H9 (cell line): Measurements from ENCODE around the gene ZDHHC11. TPM values are rescaled to one million over a fixed set of nuclear protein-coding genes. Genes with fewer than 3 reads are reported as not detected.

Experiments used
- DNase-seq: peaks from one replicate; pipeline ENCODE4 v3.0.0-alpha.2; 2017
- H2AFZ ChIP-seq: one replicate; pipeline ENCODE4 v1.6.1; 2013; ENCODE audit warnings: mild to moderate bottlenecking, low read length, control low read depth, moderate library complexity
- H2AK5ac ChIP-seq: 2 replicates; pipeline ENCODE4 v1.6.1; 2013; ENCODE audit warnings: low read length, control low read depth, mixed read lengths; ENCODE audit not compliant: insufficient read length
- H2BK120ac ChIP-seq: one replicate; pipeline ENCODE4 v1.6.1; 2013; ENCODE audit warnings: low read depth, mild to moderate bottlenecking, low read length, control low read depth, inconsistent platforms; ENCODE audit not compliant: poor library complexity, severe bottlenecking
- H2BK12ac ChIP-seq: 2 replicates; pipeline ENCODE4 v1.6.1; 2013; ENCODE audit warnings: low read length, control low read depth, mixed read lengths, low read depth; ENCODE audit not compliant: insufficient read length
- H2BK15ac ChIP-seq: 2 replicates; pipeline ENCODE4 v1.6.1; 2013; ENCODE audit warnings: low read depth, low read length, control low read depth
- H2BK20ac ChIP-seq: one replicate; pipeline ENCODE4 v1.6.1; 2013; ENCODE audit warnings: low read depth, mild to moderate bottlenecking, low read length, control low read depth, inconsistent platforms; ENCODE audit not compliant: poor library complexity, severe bottlenecking
- H2BK5ac ChIP-seq: 2 replicates; pipeline ENCODE4 v1.6.1; 2013; ENCODE audit warnings: low read length, control low read depth, mixed read lengths; ENCODE audit not compliant: insufficient read length
- H3K14ac ChIP-seq: 2 replicates; pipeline ENCODE4 v1.6.1; 2013; ENCODE audit warnings: low read length, control low read depth; ENCODE audit not compliant: insufficient read depth
- H3K18ac ChIP-seq: 2 replicates; pipeline ENCODE4 v1.6.1; 2013; ENCODE audit warnings: low read depth, mild to moderate bottlenecking, mixed read lengths, low read length, control low read depth; ENCODE audit not compliant: insufficient read length
- H3K23ac ChIP-seq: 2 replicates; pipeline ENCODE4 v1.6.1; 2013; ENCODE audit warnings: low read length, control low read depth, mixed read lengths, low read depth; ENCODE audit not compliant: insufficient read length
- H3K23me2 ChIP-seq: 2 replicates; pipeline ENCODE4 v1.6.1; 2013; ENCODE audit warnings: low read depth, mild to moderate bottlenecking, mixed read lengths, low read length, control low read depth; ENCODE audit not compliant: insufficient read length, poor library complexity, severe bottlenecking
- H3K27ac ChIP-seq: 2 replicates; pipeline ENCODE4 v1.5.1; 2013; ENCODE audit warnings: low read length, control low read depth, mixed read lengths, low read depth; ENCODE audit not compliant: insufficient read length
- H3K27me3 ChIP-seq: 2 replicates; pipeline ENCODE4 v1.6.1; 2013; ENCODE audit warnings: low read length, control low read depth, inconsistent platforms; ENCODE audit not compliant: insufficient read depth
- H3K4ac ChIP-seq: 2 replicates; pipeline ENCODE4 v1.6.1; 2013; ENCODE audit warnings: low read depth, mild to moderate bottlenecking, control low read depth, inconsistent platforms, low read length, moderate library complexity
- H3K4me1 ChIP-seq: 2 replicates; pipeline ENCODE4 v1.6.1; 2013; ENCODE audit warnings: low read length, control low read depth, inconsistent platforms; ENCODE audit not compliant: insufficient read depth
- H3K4me2 ChIP-seq: 2 replicates; pipeline ENCODE4 v1.6.1; 2013; ENCODE audit warnings: low read length, control low read depth, mixed read lengths; ENCODE audit not compliant: insufficient read length, insufficient read depth
- H3K56ac ChIP-seq: 2 replicates; pipeline ENCODE4 v1.6.1; 2013; ENCODE audit warnings: low read depth, mild to moderate bottlenecking, mixed read lengths, low read length, control low read depth; ENCODE audit not compliant: insufficient read length
- H3K79me1 ChIP-seq: 2 replicates; pipeline ENCODE4 v1.6.1; 2013; ENCODE audit warnings: low read depth, mild to moderate bottlenecking, moderate library complexity, low read length, control low read depth, inconsistent platforms; ENCODE audit not compliant: insufficient read depth, poor library complexity, severe bottlenecking
- H3K79me2 ChIP-seq: 2 replicates; pipeline ENCODE4 v1.6.1; 2013; ENCODE audit warnings: low read length, control low read depth, inconsistent platforms; ENCODE audit not compliant: insufficient read depth
- H3K9ac ChIP-seq: 2 replicates; pipeline ENCODE4 v1.6.1; 2013; ENCODE audit warnings: low read length, control low read depth, mixed read lengths; ENCODE audit not compliant: insufficient read length; ENCODE audit errors: extremely low read depth
- H3K9me3 ChIP-seq: one replicate; pipeline ENCODE4 v1.6.1; 2013; ENCODE audit warnings: low read depth, low read length, inconsistent platforms; ENCODE audit not compliant: control insufficient read depth
- H3T11ph ChIP-seq: one replicate; pipeline ENCODE4 v1.6.1; 2013; ENCODE audit warnings: mild to moderate bottlenecking, low read length, control low read depth, inconsistent platforms
- H4K20me1 ChIP-seq: one replicate; pipeline ENCODE4 v1.6.1; 2013; ENCODE audit not compliant: control insufficient read depth, insufficient read length, insufficient read depth
- H4K5ac ChIP-seq: 2 replicates; pipeline ENCODE4 v1.6.1; 2013; ENCODE audit warnings: low read depth, mild to moderate bottlenecking, mixed read lengths, low read length, control low read depth; ENCODE audit not compliant: insufficient read length
- H4K8ac ChIP-seq: replicated peaks from 2 replicates; pipeline ENCODE4 v1.6.1; 2013; ENCODE audit warnings: low read length, control low read depth, mixed read lengths, low read depth; ENCODE audit not compliant: insufficient read length
- H4K91ac ChIP-seq: 2 replicates; pipeline ENCODE4 v1.6.1; 2013; ENCODE audit warnings: low read depth, mild to moderate bottlenecking, moderate library complexity, mixed read lengths, low read length, control low read depth; ENCODE audit not compliant: insufficient read length
- H3K27ac Mint-ChIP-seq, 3 experiments: 2 replicates in 2 of 3; 3 replicates in 1 of 3; pipeline ENCODE4 v1.8.0; 2020 to 2021; ENCODE audit warnings: mixed read lengths in 3 of 3, mild to moderate bottlenecking in 1 of 3, moderate library complexity in 1 of 3
- H3K27me3 Mint-ChIP-seq: 2 replicates; pipeline ENCODE4 v1.8.0; 2021; ENCODE audit warnings: low read depth, mild to moderate bottlenecking, moderate library complexity, mixed read lengths
- H3K36me3 Mint-ChIP-seq, 3 experiments: 2 replicates in 2 of 3; 3 replicates in 1 of 3; pipeline ENCODE4 v1.8.0; 2020 to 2021; ENCODE audit warnings: low read depth in 3 of 3, mixed read lengths in 3 of 3; ENCODE audit not compliant: insufficient read depth in 1 of 3
- H3K4me1 Mint-ChIP-seq, 2 experiments: 2 replicates each; pipeline ENCODE4 v1.8.0; 2020; ENCODE audit warnings: mixed read lengths in 2 of 2
- H3K4me3 Mint-ChIP-seq, 2 experiments: 2 replicates in 1 of 2; 3 replicates in 1 of 2; pipeline ENCODE4 v1.8.0; 2020 to 2021; ENCODE audit warnings: mild to moderate bottlenecking in 2 of 2, mixed read lengths in 2 of 2, moderate library complexity in 1 of 2
- H3K9me3 Mint-ChIP-seq, 2 experiments: 2 replicates in 1 of 2; 3 replicates in 1 of 2; pipeline ENCODE4 v1.8.0; 2020; ENCODE audit warnings: mild to moderate bottlenecking in 2 of 2, mixed read lengths in 2 of 2, moderate library complexity in 1 of 2
- WGBS: extraction: QIAGEN DNeasy Blood & Tissue Kit; methylation state at CpG from one replicate; pipeline ENCODE4 v1.1.7; 2013; ENCODE audit warnings: missing lambda C conversion rate, low lambda C conversion rate, mixed read lengths; ENCODE audit not compliant: insufficient read length; ENCODE audit errors: extremely low coverage; 5-methylcytosine and 5-hydroxymethylcytosine counted together
- total RNA-seq: library from RNA; stranded (reverse); gene quantifications from 2 replicates; pipeline ENCODE4 v1.2.1, GENCODE V29; 2021
- TF ChIP-seq, protein P1 (sequence below): fragments of 200-600 bp; sonication (generic); conservative IDR thresholded peaks from 3 replicates; pipeline ENCODE4 v1.8.0; 2021; ENCODE audit warnings: antibody characterized with exemption, mild to moderate bottlenecking

ZDHHC11 gene
- total RNA-seq, 1 experiment from 2014 or later = 37.6 TPM

DNA sequence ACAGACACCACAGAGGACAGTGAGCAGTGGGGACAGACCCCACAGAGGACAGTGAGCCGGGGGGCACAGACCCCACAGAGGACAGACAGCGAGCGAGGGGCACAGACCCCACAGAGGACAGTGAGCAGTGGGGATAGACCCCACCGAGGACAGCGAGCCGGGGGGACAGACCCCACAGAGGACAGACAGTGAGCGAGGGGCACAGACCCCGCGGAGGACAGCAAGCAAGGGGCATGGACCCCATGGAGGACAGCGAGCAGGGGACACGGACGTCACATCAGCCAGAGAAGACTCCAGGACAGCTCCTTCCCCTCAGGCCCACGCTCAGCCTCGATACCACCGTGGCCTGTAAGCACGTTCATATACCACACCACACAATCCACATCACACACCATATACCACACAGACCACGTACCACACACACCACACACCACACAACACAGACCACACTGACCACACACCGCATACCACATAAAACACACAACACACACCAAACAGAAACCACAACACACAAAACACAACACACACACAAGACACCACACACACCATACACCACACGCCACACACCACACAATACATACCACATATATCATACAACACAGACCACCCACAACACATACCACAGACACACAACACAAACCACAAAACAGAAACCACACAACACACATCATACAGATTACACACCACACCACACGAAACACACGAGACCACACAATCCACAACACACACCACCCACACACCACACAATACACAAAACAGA lies 5.2 kb upstream of the ZDHHC11 start:
- WGBS = 100% methylated on average over 3 of the region's 21 CpGs

More for the DNA sequence above, 5.2 kb upstream of the ZDHHC11 start:
- no peak overlapping the region for H3K9ac ChIP-seq
- H3K56ac ChIP-seq = no peak overlapping the region
- no peaks in the 10 kb centered on the region for H3K4me1 Mint-ChIP-seq
- no peak overlapping the region for H2BK120ac ChIP-seq
- no peak overlapping the region for H3K14ac ChIP-seq
- TF ChIP-seq, protein P1, sequence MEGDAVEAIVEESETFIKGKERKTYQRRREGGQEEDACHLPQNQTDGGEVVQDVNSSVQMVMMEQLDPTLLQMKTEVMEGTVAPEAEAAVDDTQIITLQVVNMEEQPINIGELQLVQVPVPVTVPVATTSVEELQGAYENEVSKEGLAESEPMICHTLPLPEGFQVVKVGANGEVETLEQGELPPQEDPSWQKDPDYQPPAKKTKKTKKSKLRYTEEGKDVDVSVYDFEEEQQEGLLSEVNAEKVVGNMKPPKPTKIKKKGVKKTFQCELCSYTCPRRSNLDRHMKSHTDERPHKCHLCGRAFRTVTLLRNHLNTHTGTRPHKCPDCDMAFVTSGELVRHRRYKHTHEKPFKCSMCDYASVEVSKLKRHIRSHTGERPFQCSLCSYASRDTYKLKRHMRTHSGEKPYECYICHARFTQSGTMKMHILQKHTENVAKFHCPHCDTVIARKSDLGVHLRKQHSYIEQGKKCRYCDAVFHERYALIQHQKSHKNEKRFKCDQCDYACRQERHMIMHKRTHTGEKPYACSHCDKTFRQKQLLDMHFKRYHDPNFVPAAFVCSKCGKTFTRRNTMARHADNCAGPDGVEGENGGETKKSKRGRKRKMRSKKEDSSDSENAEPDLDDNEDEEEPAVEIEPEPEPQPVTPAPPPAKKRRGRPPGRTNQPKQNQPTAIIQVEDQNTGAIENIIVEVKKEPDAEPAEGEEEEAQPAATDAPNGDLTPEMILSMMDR = no peak
- H4K20me1 ChIP-seq = no peaks in the 10 kb centered on the region
- no peak overlapping the region for H3K27ac ChIP-seq
- H3K79me2 ChIP-seq = no peaks in the 10 kb centered on the region
- no peak overlapping the region for H3K23ac ChIP-seq
- H3K18ac ChIP-seq = no peak overlapping the region
- no peaks in the 10 kb centered on the region for H3K9me3 ChIP-seq
- H4K8ac ChIP-seq = no peak overlapping the region
- H3K27ac Mint-ChIP-seq = no peak overlapping the region
- no peak overlapping the region for H2BK12ac ChIP-seq
- no peak overlapping the region for H2BK5ac ChIP-seq
- H4K91ac ChIP-seq = no peak overlapping the region
- no peak overlapping the region for H3T11ph ChIP-seq
- no peak overlapping the region for H3K4ac ChIP-seq
- no peak overlapping the region for H2AFZ ChIP-seq
- no peak for DNase-seq
- H3K27me3 Mint-ChIP-seq = peaks cover 4% of the 10 kb centered on the region; the same call in 1 of the 2 replicates
- H2BK15ac ChIP-seq = no peak overlapping the region
- H3K4me3 Mint-ChIP-seq = no peak overlapping the region
- no peaks in the 10 kb centered on the region for H3K4me1 ChIP-seq
- H3K23me2 ChIP-seq = no peaks in the 10 kb centered on the region
- H4K5ac ChIP-seq = no peak overlapping the region
- no peak overlapping the region for H2AK5ac ChIP-seq
- no peaks in the 10 kb centered on the region for H3K27me3 ChIP-seq
- H3K79me1 ChIP-seq = no peaks in the 10 kb centered on the region
- H3K4me2 ChIP-seq = no peak overlapping the region
- no peaks in the 10 kb centered on the region for H3K9me3 Mint-ChIP-seq
- H2BK20ac ChIP-seq = no peak overlapping the region
- peaks cover 0 to 20% (median 0%) of the 10 kb centered on the region in 3 experiments; a peak in 5 of 7 replicates for H3K36me3 Mint-ChIP-seq
